ENCODE measurements around the gene RRP36. TPM values are rescaled to one million over a fixed set of nuclear protein-coding genes. Genes with fewer than 3 reads are reported as not detected.

RRP36 gene
- total RNA-seq, 1 experiment from 2014 or later: 63.4 TPM

DNA sequence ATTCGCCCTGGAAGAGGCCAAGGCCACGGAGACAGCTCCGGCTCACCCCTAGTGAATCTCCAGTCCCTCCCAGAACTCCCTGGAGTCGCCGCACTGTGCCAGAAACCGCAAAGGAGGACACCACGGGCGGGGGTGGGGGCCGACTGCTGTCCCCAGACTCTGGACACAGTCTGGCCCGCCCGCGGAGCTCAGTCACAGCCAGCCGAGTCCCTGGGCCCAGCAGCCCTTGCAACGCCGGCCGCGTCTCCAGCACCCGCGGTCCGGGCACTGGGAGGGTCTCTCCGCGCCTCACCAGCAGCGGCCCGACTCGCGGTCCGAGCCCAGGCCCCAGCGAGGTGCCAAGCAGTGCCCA, 43.0 kb upstream of the RRP36 start:
- Histone ChIP-seq H3K9me3 (ENCODE audit: control insufficient read depth in 1 of 2, insufficient read depth in 1 of 2, low read depth in 1 of 2, low read length in 2 of 2) (no peaks in the 10 kb centered on the region), H3K4me3 (replicated peaks in 1 of 2; ENCODE audit: low read depth in 1 of 2, low read length in 2 of 2) (peak overlapping the region; percentile 87 to 90), H3K4me1 (ENCODE audit: control insufficient read depth in 1 of 2, insufficient read depth in 2 of 2, low read length in 2 of 2) (peaks cover 4 to 21% of the 10 kb centered on the region in 2 experiments; a peak in 2 of 4 replicates), H3K9ac (ENCODE audit: low read length) (peak overlapping the region; percentile 79), H2AFZ (ENCODE audit: low read depth, low read length, poor library complexity, severe bottlenecking) (no peak overlapping the region), H3K27ac (ENCODE audit: low read depth, low read length) (peak overlapping the region; percentile 82), H3K27me3 (ENCODE audit: insufficient read depth, low read length) (no peaks in the 10 kb centered on the region), H3K79me2 (ENCODE audit: insufficient read depth, low read length) (peaks cover 26% of the 10 kb centered on the region), H3K9me2 (ENCODE audit: insufficient read depth) (no peaks in the 10 kb centered on the region), H3K4me2 (ENCODE audit: low read length) (peak overlapping the region; percentile 94), H4K20me1 (ENCODE audit: insufficient read depth) (no peaks in the 10 kb centered on the region), H3K36me3 (ENCODE audit: control insufficient read depth in 1 of 2, insufficient read depth in 2 of 2, low read length in 2 of 2) (no peaks in the 10 kb centered on the region)
- BruUV-seq (replicated peaks): no TSS peak
- RAD21 ChIA-PET (ENCODE audit: low non-redundant PET in 1 of 2, low total read pairs in 2 of 2, uncharacterized antibody in 2 of 2, unreplicated experiment in 2 of 2): no interaction called here
- POLR2A ChIA-PET: interaction anchor here (0.9 to 1.6 kb wide), 4 partner anchors 9 to 196 kb away, joined by 3 to 6 read pairs (median 5); partner anchors contain the start of genes CNPY3 and RRP36
- TF ChIP-seq FOSL1 (IDR thresholded peaks at IDR 0.05; ENCODE audit: low read depth) (no peak), EGR1 (IDR thresholded peaks at IDR 0.05; ENCODE audit: low read depth) (no peak), EZH2 (IDR thresholded peaks at IDR 0.05) (no peak), POLR2A (IDR thresholded peaks at IDR 0.05; ENCODE audit: borderline replicate concordance, extremely low read depth, insufficient read depth, insufficient read length) (no peak), SRF (IDR thresholded peaks at IDR 0.05; ENCODE audit: low read depth) (no peak), ATF3 (IDR thresholded peaks at IDR 0.05) (no peak), RAD21 (IDR thresholded peaks at IDR 0.05; ENCODE audit: low read depth) (no peak), SIN3A (IDR thresholded peaks at IDR 0.05; ENCODE audit: low read depth) (no peak), MAX (IDR thresholded peaks at IDR 0.05) (no peak), SP1 (IDR thresholded peaks at IDR 0.05; ENCODE audit: low read depth) (no peak), JUND (IDR thresholded peaks at IDR 0.05) (no peak), ZFX (IDR thresholded peaks at IDR 0.05) (no peak), EZH2phosphoT487 (IDR thresholded peaks at IDR 0.05; ENCODE audit: borderline replicate concordance) (no peak), ELF1 (IDR thresholded peaks at IDR 0.05; ENCODE audit: borderline replicate concordance, low read depth) (no peak), ZNF274 (IDR thresholded peaks at IDR 0.05; ENCODE audit: low read depth, low read length) (no peak), TCF7L2 (IDR thresholded peaks at IDR 0.05; ENCODE audit: borderline replicate concordance, extremely low read depth, insufficient read depth, insufficient read length) (no peak)
- TF ChIP-seq, protein P1, sequence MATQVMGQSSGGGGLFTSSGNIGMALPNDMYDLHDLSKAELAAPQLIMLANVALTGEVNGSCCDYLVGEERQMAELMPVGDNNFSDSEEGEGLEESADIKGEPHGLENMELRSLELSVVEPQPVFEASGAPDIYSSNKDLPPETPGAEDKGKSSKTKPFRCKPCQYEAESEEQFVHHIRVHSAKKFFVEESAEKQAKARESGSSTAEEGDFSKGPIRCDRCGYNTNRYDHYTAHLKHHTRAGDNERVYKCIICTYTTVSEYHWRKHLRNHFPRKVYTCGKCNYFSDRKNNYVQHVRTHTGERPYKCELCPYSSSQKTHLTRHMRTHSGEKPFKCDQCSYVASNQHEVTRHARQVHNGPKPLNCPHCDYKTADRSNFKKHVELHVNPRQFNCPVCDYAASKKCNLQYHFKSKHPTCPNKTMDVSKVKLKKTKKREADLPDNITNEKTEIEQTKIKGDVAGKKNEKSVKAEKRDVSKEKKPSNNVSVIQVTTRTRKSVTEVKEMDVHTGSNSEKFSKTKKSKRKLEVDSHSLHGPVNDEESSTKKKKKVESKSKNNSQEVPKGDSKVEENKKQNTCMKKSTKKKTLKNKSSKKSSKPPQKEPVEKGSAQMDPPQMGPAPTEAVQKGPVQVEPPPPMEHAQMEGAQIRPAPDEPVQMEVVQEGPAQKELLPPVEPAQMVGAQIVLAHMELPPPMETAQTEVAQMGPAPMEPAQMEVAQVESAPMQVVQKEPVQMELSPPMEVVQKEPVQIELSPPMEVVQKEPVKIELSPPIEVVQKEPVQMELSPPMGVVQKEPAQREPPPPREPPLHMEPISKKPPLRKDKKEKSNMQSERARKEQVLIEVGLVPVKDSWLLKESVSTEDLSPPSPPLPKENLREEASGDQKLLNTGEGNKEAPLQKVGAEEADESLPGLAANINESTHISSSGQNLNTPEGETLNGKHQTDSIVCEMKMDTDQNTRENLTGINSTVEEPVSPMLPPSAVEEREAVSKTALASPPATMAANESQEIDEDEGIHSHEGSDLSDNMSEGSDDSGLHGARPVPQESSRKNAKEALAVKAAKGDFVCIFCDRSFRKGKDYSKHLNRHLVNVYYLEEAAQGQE (IDR thresholded peaks at IDR 0.05; ENCODE audit: low read depth): no peak
- TF ChIP-seq, protein P2, sequence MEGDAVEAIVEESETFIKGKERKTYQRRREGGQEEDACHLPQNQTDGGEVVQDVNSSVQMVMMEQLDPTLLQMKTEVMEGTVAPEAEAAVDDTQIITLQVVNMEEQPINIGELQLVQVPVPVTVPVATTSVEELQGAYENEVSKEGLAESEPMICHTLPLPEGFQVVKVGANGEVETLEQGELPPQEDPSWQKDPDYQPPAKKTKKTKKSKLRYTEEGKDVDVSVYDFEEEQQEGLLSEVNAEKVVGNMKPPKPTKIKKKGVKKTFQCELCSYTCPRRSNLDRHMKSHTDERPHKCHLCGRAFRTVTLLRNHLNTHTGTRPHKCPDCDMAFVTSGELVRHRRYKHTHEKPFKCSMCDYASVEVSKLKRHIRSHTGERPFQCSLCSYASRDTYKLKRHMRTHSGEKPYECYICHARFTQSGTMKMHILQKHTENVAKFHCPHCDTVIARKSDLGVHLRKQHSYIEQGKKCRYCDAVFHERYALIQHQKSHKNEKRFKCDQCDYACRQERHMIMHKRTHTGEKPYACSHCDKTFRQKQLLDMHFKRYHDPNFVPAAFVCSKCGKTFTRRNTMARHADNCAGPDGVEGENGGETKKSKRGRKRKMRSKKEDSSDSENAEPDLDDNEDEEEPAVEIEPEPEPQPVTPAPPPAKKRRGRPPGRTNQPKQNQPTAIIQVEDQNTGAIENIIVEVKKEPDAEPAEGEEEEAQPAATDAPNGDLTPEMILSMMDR (IDR thresholded peaks at IDR 0.05 in 2 of 3, conservative IDR thresholded peaks at IDR 0.05 in 1 of 3; ENCODE audit: borderline replicate concordance in 1 of 3, insufficient read depth in 1 of 3, low read depth in 2 of 3, low read length in 2 of 3): no peak
- intact Hi-C loops (cut with micrococcal nuclease): no loop called here
- no peak for DNase-seq (ENCODE audit: low read depth, low spot score)
- peak; percentile 51 for ATAC-seq
- CTCF ChIA-PET: no interaction called here
